Measurements from ENCODE around the gene C17orf67.
"Not testable (repeated sequence)": the region's sequence is repeated elsewhere in the genome, so short reads cannot be mapped to it uniquely, and the experiment has no call there.

The C17orf67 gene

GRCh38 chr17:56778898-56779297, 54.8 kb downstream of the C17orf67 start:
- no peak for DNase-seq (ENCODE audit: low read depth in 2 of 2, low spot score in 1 of 2)

GRCh38 chr17:56777859-56778258, 55.9 kb downstream of the C17orf67 start:
- DNase-seq (ENCODE audit: low read depth in 2 of 2, low spot score in 1 of 2), result no peak

GRCh38 chr17:56774650-56775049, 59.1 kb downstream of the C17orf67 start:
- no peak for DNase-seq (ENCODE audit: low read depth in 2 of 2, low spot score in 1 of 2)

GRCh38 chr17:56773124-56773523, 60.6 kb downstream of the C17orf67 start:
- no peak for DNase-seq (ENCODE audit: low read depth in 2 of 2, low spot score in 1 of 2)

- no peak for DNase-seq (ENCODE audit: low read depth in 2 of 2, low spot score in 1 of 2)
These were observed 61.3 kb downstream of the C17orf67 start for GRCh38 chr17:56772442-56772841.

- no peak for DNase-seq (ENCODE audit: low read depth in 2 of 2, low spot score in 1 of 2)
These were observed 61.7 kb downstream of the C17orf67 start for GRCh38 chr17:56771975-56772374.

GRCh38 chr17:56771563-56771962, 62.2 kb downstream of the C17orf67 start:
- DNase-seq (ENCODE audit: low read depth in 2 of 2, low spot score in 1 of 2), result no peak

- no peak for DNase-seq (ENCODE audit: low read depth in 2 of 2, low spot score in 1 of 2)
These were observed 63.3 kb downstream of the C17orf67 start for GRCh38 chr17:56770427-56770826.

GRCh38 chr17:56765449-56765848, 68.3 kb downstream of the C17orf67 start:
- DNase-seq (ENCODE audit: low read depth in 2 of 2, low spot score in 1 of 2), result no peak

- DNase-seq (ENCODE audit: low read depth in 2 of 2, low spot score in 1 of 2), result no peak
These were observed 70.7 kb downstream of the C17orf67 start for GRCh38 chr17:56762988-56763387.

GRCh38 chr17:56762144-56762543, 71.6 kb downstream of the C17orf67 start:
- no peak for DNase-seq (ENCODE audit: low read depth in 2 of 2, low spot score in 1 of 2)

- DNase-seq (ENCODE audit: low read depth in 2 of 2, low spot score in 1 of 2), result no peak
These were observed 72.3 kb downstream of the C17orf67 start for GRCh38 chr17:56761387-56761786.

GRCh38 chr17:56757611-56758010, 76.1 kb downstream of the C17orf67 start:
- not testable (repeated sequence) for DNase-seq (ENCODE audit: low read depth in 2 of 2, low spot score in 1 of 2)

GRCh38 chr17:56756536-56756935, 77.2 kb downstream of the C17orf67 start:
- DNase-seq (ENCODE audit: low read depth in 2 of 2, low spot score in 1 of 2), result no peak

- no peak for DNase-seq (ENCODE audit: low read depth in 2 of 2, low spot score in 1 of 2)
These were observed 78.4 kb downstream of the C17orf67 start for GRCh38 chr17:56755310-56755709.

- no peak for DNase-seq (ENCODE audit: low read depth in 2 of 2, low spot score in 1 of 2)
These were observed 79.1 kb downstream of the C17orf67 start for GRCh38 chr17:56754523-56755208.

- DNase-seq (ENCODE audit: low read depth in 2 of 2, low spot score in 1 of 2), result no peak
These were observed 81.4 kb downstream of the C17orf67 start for GRCh38 chr17:56752263-56752836.

- DNase-seq (ENCODE audit: low read depth in 2 of 2, low spot score in 1 of 2), result no peak
These were observed 82.5 kb downstream of the C17orf67 start for GRCh38 chr17:56751145-56751738.

GRCh38 chr17:56744721-56745120, 89.0 kb downstream of the C17orf67 start:
- no peak for DNase-seq (ENCODE audit: low read depth in 2 of 2, low spot score in 1 of 2)

GRCh38 chr17:56742601-56743000, 91.1 kb downstream of the C17orf67 start:
- no peak for DNase-seq (ENCODE audit: low read depth in 2 of 2, low spot score in 1 of 2)

Data from stimulated activated CD8-positive, alpha-beta memory T cell treated with anti-CD3 and anti-CD28 coated beads, Interleukin-4, amount 100 ng/mL, for 1 hour (primary cell).